Tibial nerve (tissue), 4 donors: ENCODE measurements around the gene CAPN13. TPM values are rescaled to one million over a fixed set of nuclear protein-coding genes. Genes with fewer than 3 reads are reported as not detected.

Experiments used
- DNase-seq, 2 donors: peaks; one replicate each; pipeline ENCODE4 v3.0.0-alpha.2; 2019; ENCODE audit warnings: low spot score in 2 of 2
- H3K27ac ChIP-seq, 4 donors: fragments of 200-600 bp; sonication (generic) in 3 of 4; one replicate each; pipeline ENCODE4 v1.5.1; 2017 to 2019; ENCODE audit warnings: mild to moderate bottlenecking in 1 of 4
- H3K27me3 ChIP-seq, 2 donors: fragments of 200-600 bp; sonication (generic) in 1 of 2; one replicate each; pipeline versions ENCODE4 v1.5.1 to v1.6.0; 2017 to 2019
- H3K36me3 ChIP-seq, 3 donors: fragments of 200-600 bp; sonication (generic); one replicate each; pipeline ENCODE4 v1.5.1; 2018 to 2019
- H3K4me1 ChIP-seq, 4 donors: fragments of 200-600 bp; sonication (generic) in 3 of 4; one replicate each; pipeline ENCODE4 v1.5.1; 2017 to 2019
- H3K4me3 ChIP-seq, 4 donors: fragments of 200-600 bp; sonication (generic) in 3 of 4; one replicate each; pipeline ENCODE4 v1.5.1; 2017 to 2019; ENCODE audit warnings: mild to moderate bottlenecking in 1 of 4, moderate library complexity in 1 of 4
- H3K9me3 ChIP-seq, 4 donors: fragments of 200-600 bp; sonication (generic) in 3 of 4; one replicate each; pipeline ENCODE4 v1.5.1; 2017 to 2019
- EP300 ChIP-seq, 2 donors: sonication (generic); formaldehyde crosslinking; IDR thresholded peaks; one replicate each; pipeline ENCODE4 v1.6.1; 2017; ENCODE audit warnings: antibody characterized with exemption in 2 of 2, mild to moderate bottlenecking in 1 of 2
- POLR2A ChIP-seq, 2 donors: fragments of 450-650 bp; IDR thresholded peaks; one replicate each; pipeline ENCODE4 v1.6.1; 2017; ENCODE audit warnings: antibody characterized with exemption in 2 of 2, mild to moderate bottlenecking in 2 of 2, moderate library complexity in 2 of 2
- WGBS, 2 donors: methylation state at CpG; one replicate each; pipeline ENCODE4 v1.1.5; 2018; 5-methylcytosine and 5-hydroxymethylcytosine counted together
- total RNA-seq, 4 donors: library from RNA; depleted of rRNA; stranded (reverse); fragments of >200 nt; gene quantifications; one replicate each; pipeline ENCODE4 v1.1.0, GENCODE V29; 2016
- TF ChIP-seq, protein P1 (sequence below), 5 experiments: fragments of 200-600 bp in 3 of 5; fragments of 450-650 bp in 2 of 5; sonication (generic) in 3 of 5; IDR thresholded peaks; one replicate each; pipeline ENCODE4 v1.5.1; 2016 to 2019; ENCODE audit warnings: antibody characterized with exemption in 5 of 5, mild to moderate bottlenecking in 3 of 5, moderate library complexity in 2 of 5

Gene CAPN13
- total RNA-seq, 4 donors from 2014 or later: not detected

DNA sequence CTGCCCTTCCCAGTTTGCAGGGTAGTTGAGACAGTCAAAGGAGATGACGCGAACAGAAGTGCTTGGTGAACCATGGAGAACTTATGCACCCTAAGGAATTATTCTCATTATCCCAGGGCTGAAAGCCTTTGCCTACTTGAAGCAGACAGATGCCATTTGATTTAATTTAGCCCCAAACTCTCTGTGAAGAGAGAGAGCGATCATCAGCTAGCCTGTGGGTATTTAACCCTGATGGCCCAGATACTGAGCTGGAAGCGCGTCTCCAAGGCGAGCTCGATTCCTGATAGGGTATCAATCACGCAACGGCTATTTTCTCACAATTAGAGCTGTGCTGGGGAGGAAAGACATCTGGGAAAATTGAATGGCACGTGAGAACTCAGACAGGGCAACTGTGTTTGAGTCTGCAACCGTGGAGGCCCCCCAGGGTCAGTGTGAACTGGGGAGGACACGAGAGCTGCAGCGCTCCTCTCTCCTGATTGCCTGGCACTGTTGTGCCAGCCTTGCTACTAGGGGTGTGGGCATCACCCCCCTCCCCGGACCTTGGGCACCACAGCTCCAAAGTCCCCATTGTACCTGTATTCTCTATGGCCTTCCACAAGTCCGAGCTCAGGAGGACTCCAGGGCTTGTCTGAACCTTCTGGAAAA is 73.2 kb downstream of the CAPN13 start:
- no peak overlapping the region for H3K4me3 ChIP-seq
- TF ChIP-seq POLR2A (IDR thresholded peaks at IDR 0.05) (no peak), EP300 (IDR thresholded peaks at IDR 0.05) (no peak)
- TF ChIP-seq, protein P1, sequence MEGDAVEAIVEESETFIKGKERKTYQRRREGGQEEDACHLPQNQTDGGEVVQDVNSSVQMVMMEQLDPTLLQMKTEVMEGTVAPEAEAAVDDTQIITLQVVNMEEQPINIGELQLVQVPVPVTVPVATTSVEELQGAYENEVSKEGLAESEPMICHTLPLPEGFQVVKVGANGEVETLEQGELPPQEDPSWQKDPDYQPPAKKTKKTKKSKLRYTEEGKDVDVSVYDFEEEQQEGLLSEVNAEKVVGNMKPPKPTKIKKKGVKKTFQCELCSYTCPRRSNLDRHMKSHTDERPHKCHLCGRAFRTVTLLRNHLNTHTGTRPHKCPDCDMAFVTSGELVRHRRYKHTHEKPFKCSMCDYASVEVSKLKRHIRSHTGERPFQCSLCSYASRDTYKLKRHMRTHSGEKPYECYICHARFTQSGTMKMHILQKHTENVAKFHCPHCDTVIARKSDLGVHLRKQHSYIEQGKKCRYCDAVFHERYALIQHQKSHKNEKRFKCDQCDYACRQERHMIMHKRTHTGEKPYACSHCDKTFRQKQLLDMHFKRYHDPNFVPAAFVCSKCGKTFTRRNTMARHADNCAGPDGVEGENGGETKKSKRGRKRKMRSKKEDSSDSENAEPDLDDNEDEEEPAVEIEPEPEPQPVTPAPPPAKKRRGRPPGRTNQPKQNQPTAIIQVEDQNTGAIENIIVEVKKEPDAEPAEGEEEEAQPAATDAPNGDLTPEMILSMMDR (IDR thresholded peaks at IDR 0.05): no peak

DNA sequence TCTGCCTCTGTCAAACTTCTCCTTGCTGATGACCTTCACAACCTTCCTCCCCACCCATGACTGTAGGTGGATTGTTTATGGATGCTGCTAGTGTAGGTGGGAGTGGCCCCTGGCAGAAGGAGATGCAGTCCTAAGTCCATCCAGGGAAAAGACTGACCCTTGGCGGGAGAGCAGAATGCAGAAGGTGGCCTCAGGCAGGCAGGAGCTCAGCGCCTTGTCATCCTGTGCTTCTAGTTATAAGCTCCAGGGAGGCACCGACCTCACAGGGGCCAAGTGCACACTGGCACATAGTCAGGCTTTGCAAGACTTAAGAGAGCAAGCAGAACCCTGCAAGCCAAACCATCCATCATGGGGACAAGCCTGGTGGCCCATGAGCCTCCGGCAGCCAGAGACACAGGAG is 74.4 kb downstream of the CAPN13 start:
- DNase-seq: no peak
- no peaks in the 10 kb centered on the region for H3K27me3 ChIP-seq
- WGBS, 2 donors: 85 to 94% methylated on average over 4 of the region's 4 CpGs
- H3K27ac ChIP-seq: no peak overlapping the region
- H3K4me1 ChIP-seq: no peaks in the 10 kb centered on the region
- H3K36me3 ChIP-seq: no peaks in the 10 kb centered on the region
- H3K4me3 ChIP-seq: no peak overlapping the region
- H3K9me3 ChIP-seq: no peaks in the 10 kb centered on the region
- TF ChIP-seq EP300 (IDR thresholded peaks at IDR 0.05): no peak
- TF ChIP-seq, protein P1 (IDR thresholded peaks at IDR 0.05): no peak
- TF ChIP-seq POLR2A (IDR thresholded peaks at IDR 0.05): no peak

More for the DNA sequence above, 73.2 kb downstream of the CAPN13 start:
- Histone ChIP-seq H3K9me3 (no peaks in the 10 kb centered on the region), H3K27ac (no peak overlapping the region), H3K36me3 (no peaks in the 10 kb centered on the region), H3K27me3 (no peaks in the 10 kb centered on the region), H3K4me1 (no peaks in the 10 kb centered on the region)
- WGBS, 2 donors: 72 to 80% methylated on average over 13 to 15 of the region's 15 CpGs
- no peak for DNase-seq

DNA sequence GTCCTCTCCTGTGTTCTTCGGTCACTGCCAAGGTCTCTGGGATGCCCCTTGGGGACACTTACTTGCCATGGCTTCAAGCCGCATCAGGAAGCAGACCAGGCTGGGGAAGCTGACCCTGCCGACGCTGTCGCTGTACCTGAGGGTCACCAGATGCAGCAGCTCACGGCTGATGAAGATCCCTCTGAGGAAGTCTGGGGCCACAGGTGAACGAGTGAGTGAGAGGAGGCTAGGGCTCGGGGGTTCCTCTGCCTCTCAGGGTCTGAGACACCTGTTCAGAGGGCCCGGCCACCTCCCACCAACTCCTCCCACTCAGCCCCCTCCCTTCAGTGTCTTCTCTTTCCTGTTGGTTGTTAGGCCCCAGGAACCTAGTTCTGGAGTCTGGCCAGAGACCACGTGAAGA is 74.9 kb downstream of the CAPN13 start:
- no peaks in the 10 kb centered on the region for H3K36me3 ChIP-seq
- no peaks in the 10 kb centered on the region for H3K27me3 ChIP-seq
- H3K27ac ChIP-seq: no peak overlapping the region
- no peak for DNase-seq
- TF ChIP-seq, protein P1 (IDR thresholded peaks at IDR 0.05): no peak
- TF ChIP-seq POLR2A (IDR thresholded peaks at IDR 0.05): no peak
- no peak for TF ChIP-seq EP300 (IDR thresholded peaks at IDR 0.05)
- no peaks in the 10 kb centered on the region for H3K9me3 ChIP-seq
- H3K4me3 ChIP-seq: no peak overlapping the region
- H3K4me1 ChIP-seq: no peaks in the 10 kb centered on the region
- 79 to 88% methylated on average over 10 of the region's 10 CpGs for WGBS, 2 donors

DNA sequence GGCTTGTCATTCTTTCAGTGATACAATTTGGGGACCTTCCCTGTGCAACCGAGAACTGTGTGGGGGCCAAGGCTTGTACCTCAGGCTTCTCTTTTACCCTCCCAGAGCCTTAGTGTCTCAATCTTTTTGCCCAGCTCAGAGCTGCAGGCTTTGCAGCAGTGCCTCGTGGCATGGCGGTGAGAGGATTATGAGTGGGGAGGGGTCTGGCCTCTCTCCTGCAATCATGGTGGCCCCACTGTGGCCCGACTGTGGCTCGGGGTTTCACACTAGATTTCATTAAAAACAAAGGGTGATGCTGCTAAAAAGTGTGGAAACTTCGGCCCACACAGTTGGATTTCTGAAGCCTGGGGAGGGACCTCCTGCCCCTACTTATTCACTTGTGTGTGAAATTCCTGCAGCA is 75.5 kb downstream of the CAPN13 start:
- H3K9me3 ChIP-seq: no peaks in the 10 kb centered on the region
- TF ChIP-seq EP300 (IDR thresholded peaks at IDR 0.05) (no peak), POLR2A (IDR thresholded peaks at IDR 0.05) (no peak)
- TF ChIP-seq, protein P1 (IDR thresholded peaks at IDR 0.05): no peak
- no peaks in the 10 kb centered on the region for H3K4me1 ChIP-seq
- H3K27ac ChIP-seq: no peak overlapping the region
- DNase-seq: no peak
- no peaks in the 10 kb centered on the region for H3K36me3 ChIP-seq
- no peak overlapping the region for H3K4me3 ChIP-seq
- no peaks in the 10 kb centered on the region for H3K27me3 ChIP-seq
- WGBS, 2 donors: 46 to 61% methylated on average over 6 of the region's 6 CpGs

DNA sequence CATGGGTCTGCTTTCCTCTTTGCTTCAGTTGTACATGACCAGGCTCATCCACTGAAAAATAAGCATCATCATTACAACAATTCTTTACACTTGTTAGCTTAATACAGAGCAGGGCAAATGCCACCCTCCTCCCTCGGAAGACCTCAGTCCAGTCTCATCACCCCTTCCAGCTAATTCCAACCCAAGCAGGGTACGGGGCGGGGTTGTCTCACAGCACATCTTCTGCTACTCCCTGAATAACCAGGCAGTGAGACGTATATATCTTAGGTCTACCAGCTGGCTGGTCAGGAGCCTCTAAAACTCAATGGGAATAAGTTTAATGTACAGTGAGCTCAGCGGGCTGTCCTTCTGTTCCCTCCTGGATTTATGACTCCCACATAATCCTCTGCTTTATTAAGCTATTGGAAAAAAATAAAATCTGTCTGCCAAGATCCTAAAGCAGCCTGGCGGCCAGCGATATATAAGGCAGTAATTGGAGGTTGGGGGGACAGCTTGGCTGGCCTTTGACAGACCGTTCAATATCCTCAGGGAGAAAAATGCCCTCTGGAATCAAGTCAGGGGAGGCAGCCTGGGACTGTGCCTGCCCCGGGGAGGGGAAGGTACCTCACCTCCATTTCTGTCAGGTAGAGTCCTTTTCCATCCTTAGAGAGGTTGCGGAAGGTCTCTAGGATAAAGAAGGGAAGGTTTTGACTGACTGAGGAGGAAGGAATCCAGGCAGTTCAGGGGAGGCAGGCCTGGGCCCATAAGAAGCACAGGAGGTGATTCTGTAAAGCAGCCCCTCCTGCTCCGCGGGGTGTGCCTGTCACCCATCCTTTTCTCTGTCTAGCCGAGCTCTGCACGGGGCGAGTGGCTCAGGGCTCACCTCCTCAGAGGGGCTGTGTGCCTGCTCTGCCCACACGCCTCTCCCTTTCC is 76.3 kb downstream of the CAPN13 start:
- DNase-seq: no peak
- WGBS, 2 donors: 79 to 80% methylated on average over 16 of the region's 16 CpGs
- H3K4me3 ChIP-seq: no peak overlapping the region
- H3K36me3 ChIP-seq: no peaks in the 10 kb centered on the region
- H3K27me3 ChIP-seq: no peaks in the 10 kb centered on the region
- TF ChIP-seq EP300 (IDR thresholded peaks at IDR 0.05): no peak
- no peak for TF ChIP-seq POLR2A (IDR thresholded peaks at IDR 0.05)
- TF ChIP-seq, protein P1 (IDR thresholded peaks at IDR 0.05): no peak
- H3K4me1 ChIP-seq: no peaks in the 10 kb centered on the region
- H3K9me3 ChIP-seq: no peaks in the 10 kb centered on the region
- H3K27ac ChIP-seq: no peak overlapping the region
